ENCODE results near the gene DNAI2. TPM values are rescaled to one million over a fixed set of nuclear protein-coding genes. Genes with fewer than 3 reads are reported as not detected.

The DNAI2 gene
- total and polyA plus RNA-seq, 9 of the 15 experiments (the other 6 are each of a cell fraction or from before 2014, with no cell fraction given) = not detected

- TF ChIP-seq THRA (IDR thresholded peaks at IDR 0.05) (no peak), GABPA (tag; conservative IDR thresholded peaks at IDR 0.05; ENCODE audit: low read depth) (peak; percentile 54), GATA2 (CRISPR knock-in tag; IDR thresholded peaks at IDR 0.05) (peak; percentile 61), HNRNPK (IDR thresholded peaks at IDR 0.05; ENCODE audit: low read depth, low read length, poor library complexity, severe bottlenecking) (no peak), ZNF143 (CRISPR knock-in tag; IDR thresholded peaks at IDR 0.05) (peak; percentile 26; the same call in 1 of the 2 replicates), RERE (CRISPR knock-in tag; IDR thresholded peaks at IDR 0.05; ENCODE audit: borderline replicate concordance) (no peak), CGGBP1 (CRISPR knock-in tag; IDR thresholded peaks at IDR 0.05) (no peak), RNF219 (CRISPR knock-in tag; IDR thresholded peaks at IDR 0.05) (no peak), NCOA6 (IDR thresholded peaks at IDR 0.05) (no peak), E2F6 (IDR thresholded peaks at IDR 0.05; ENCODE audit: borderline replicate concordance in 1 of 2, extremely low read depth in 1 of 2, insufficient read depth in 1 of 2, insufficient read length in 1 of 2, low read depth in 1 of 2, low read length in 1 of 2, poor library complexity in 1 of 2, severe bottlenecking in 1 of 2) (peak in 1 of 2 experiments; percentile 44), ZBTB8A (IDR thresholded peaks at IDR 0.05; ENCODE audit: partially characterized antibody) (no peak), ELF4 (CRISPR knock-in tag; IDR thresholded peaks at IDR 0.05) (no peak)
These were observed 34.1 kb downstream of the DNAI2 start (continued) for GRCh38 chr17:74307984-74308773.

All from K562 (cell line).